NCI-H1417 (cell line): ENCODE results near the gene USE1.

ENCODE experiments used
- DNase-seq, 3 experiments: peaks; one replicate each; lab custom pipeline; 2025; lab: John Stamatoyannopoulos, UW

USE1 gene

GRCh38 chr19:17259118-17259780, 44.1 kb downstream of the USE1 start:
- DNase-seq, result peak in 2 of 3 experiments; percentile 29 to 43

GRCh38 chr19:17259934-17260333, 44.8 kb downstream of the USE1 start:
- DNase-seq, result no peak

- DNase-seq, result peak in 2 of 3 experiments; percentile 45 to 65
These were observed 45.7 kb downstream of the USE1 start for GRCh38 chr19:17260842-17261325.

- no peak for DNase-seq
These were observed 47.4 kb downstream of the USE1 start for GRCh38 chr19:17262557-17262956.

- DNase-seq, result no peak
These were observed 48.8 kb downstream of the USE1 start for GRCh38 chr19:17263712-17264640.

GRCh38 chr19:17264641-17264979, 49.5 kb downstream of the USE1 start, which contains the start of gene USHBP1:
TSS of gene USHBP1 (minus strand) at chr19:17264745. CDS start at chr19:17264299, 446 bp downstream.
- no peak for DNase-seq

GRCh38 chr19:17266026-17266425, 50.9 kb downstream of the USE1 start:
- no peak for DNase-seq

- DNase-seq, result no peak
These were observed 51.4 kb downstream of the USE1 start for GRCh38 chr19:17266589-17266974.

GRCh38 chr19:17266975-17267788, 52.0 kb downstream of the USE1 start, which contains the start of gene BABAM1:
TSS of gene BABAM1 (plus strand) at chr19:17267443. CDS start at chr19:17268807, 1,364 bp downstream.
- peak; percentile 89 to 97 (median 93) for DNase-seq

GRCh38 chr19:17268754-17269153, 53.6 kb downstream of the USE1 start:
- no peak for DNase-seq
